Measurements from ENCODE around the gene SYT7.

Gene SYT7

GRCh38 chr11:61552108-61552635 lies 28.7 kb downstream of the SYT7 start:
- no peak for DNase-seq

- DNase-seq: no peak
Measured at GRCh38 chr11:61551634-61552033, 29.2 kb downstream of the SYT7 start.

- DNase-seq: no peak
Measured at GRCh38 chr11:61550665-61551227, 30.1 kb downstream of the SYT7 start.

- no peak for DNase-seq
Measured at GRCh38 chr11:61549662-61550568, 31.0 kb downstream of the SYT7 start.

- no peak for DNase-seq
Measured at GRCh38 chr11:61549177-61549576, 31.7 kb downstream of the SYT7 start.

GRCh38 chr11:61547246-61547645 lies 33.6 kb downstream of the SYT7 start:
- DNase-seq: no peak

- no peak for DNase-seq
Measured at GRCh38 chr11:61546663-61547062, 34.2 kb downstream of the SYT7 start.

GRCh38 chr11:61545921-61546320 lies 35.0 kb downstream of the SYT7 start:
- DNase-seq: no peak

GRCh38 chr11:61545341-61545740 lies 35.5 kb downstream of the SYT7 start:
- no peak for DNase-seq

GRCh38 chr11:61544466-61544865 lies 36.4 kb downstream of the SYT7 start:
- DNase-seq: no peak

GRCh38 chr11:61543606-61544306 lies 37.1 kb downstream of the SYT7 start:
- DNase-seq: no peak

GRCh38 chr11:61542705-61543104 lies 38.2 kb downstream of the SYT7 start:
- DNase-seq: no peak

GRCh38 chr11:61542024-61542461 lies 38.8 kb downstream of the SYT7 start:
- no peak for DNase-seq

- DNase-seq: no peak
Measured at GRCh38 chr11:61541598-61541997, 39.3 kb downstream of the SYT7 start.

GRCh38 chr11:61540528-61540927 lies 40.3 kb downstream of the SYT7 start:
- no peak for DNase-seq

GRCh38 chr11:61539831-61540357 lies 41.0 kb downstream of the SYT7 start:
- DNase-seq: no peak

GRCh38 chr11:61539006-61539405 lies 41.9 kb downstream of the SYT7 start:
- no peak for DNase-seq

- DNase-seq: no peak
Measured at GRCh38 chr11:61538636-61538961, 42.3 kb downstream of the SYT7 start.

GRCh38 chr11:61537326-61537725 lies 43.5 kb downstream of the SYT7 start:
- no peak for DNase-seq

GRCh38 chr11:61536676-61537270 lies 44.1 kb downstream of the SYT7 start:
- DNase-seq: no peak

GRCh38 chr11:61535998-61536675 lies 44.7 kb downstream of the SYT7 start:
- DNase-seq: no peak

Data from NCI-H1048 (cell line).